Central memory CD8-positive, alpha-beta T cell (primary cell): ENCODE data around the gene TARS3.
A peak's percentile ranks its signal among the peaks of the same experiment; 100 is the strongest.
"Not testable (repeated sequence)": the region's sequence is repeated elsewhere in the genome, so short reads cannot be mapped to it uniquely, and the experiment has no call there.

Source experiments
- ATAC-seq: fragments of 150-1000 bp; cut with Tn5 transposase; replicated peaks from 2 replicates; pipeline ENCODE4 v1.10.0; 2022; ENCODE audit warnings: mild to moderate bottlenecking, moderate FRiP score, moderate number of reproducible peaks; ENCODE audit not compliant: poor library complexity, severe bottlenecking; ENCODE audit errors: extremely low read depth
- DNase-seq, 2 donors: peaks; one replicate each; pipeline ENCODE4 v3.0.0; 2021; ENCODE audit warnings: low spot score in 2 of 2
- H3K27ac Mint-ChIP-seq: one replicate; pipeline ENCODE4 v1.8.0; 2022; ENCODE audit warnings: low read depth, mild to moderate bottlenecking, moderate library complexity, mixed read lengths
- H3K27me3 Mint-ChIP-seq: one replicate; pipeline ENCODE4 v1.8.0; 2022; ENCODE audit warnings: mixed read lengths
- H3K36me3 Mint-ChIP-seq: one replicate; pipeline ENCODE4 v1.8.0; 2022; ENCODE audit warnings: mild to moderate bottlenecking, moderate library complexity, mixed read lengths; ENCODE audit not compliant: insufficient read depth
- H3K4me1 Mint-ChIP-seq: one replicate; pipeline ENCODE4 v1.8.0; 2022; ENCODE audit warnings: mixed read lengths
- H3K4me3 Mint-ChIP-seq: one replicate; pipeline ENCODE4 v1.8.0; 2022; ENCODE audit warnings: mild to moderate bottlenecking, moderate library complexity, mixed read lengths
- H3K9me3 Mint-ChIP-seq: one replicate; pipeline ENCODE4 v1.8.0; 2022; ENCODE audit warnings: mixed read lengths

TARS3 gene

DNA sequence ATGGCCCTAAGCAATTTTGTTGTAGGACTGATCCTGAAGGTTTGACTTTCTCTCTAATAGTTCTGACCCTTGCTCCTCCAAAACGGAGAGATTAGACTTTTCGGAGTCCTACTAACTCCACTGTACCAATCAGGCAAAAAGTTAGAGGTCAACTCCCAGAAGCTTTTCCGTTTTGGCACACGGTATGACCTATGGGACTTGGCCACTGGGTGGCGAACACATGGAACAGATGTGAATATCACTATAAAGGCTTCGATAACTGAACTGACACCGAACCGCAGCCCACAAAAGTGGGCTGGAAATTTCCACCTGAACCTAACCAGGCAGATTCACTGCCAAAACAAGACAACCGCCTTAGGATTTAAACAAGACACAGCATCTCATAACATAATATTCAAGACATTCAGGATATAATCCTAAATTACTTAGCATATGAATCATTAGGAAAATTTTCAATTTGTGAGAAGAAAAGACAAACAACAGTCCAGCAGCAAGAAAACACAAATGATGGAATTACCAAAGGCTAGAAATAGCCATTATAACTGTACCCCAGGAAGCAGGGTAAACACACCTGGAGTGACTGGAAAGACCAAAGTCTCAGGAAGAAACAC is 59.9 kb downstream of the TARS3 start:
- Mint-ChIP-seq H3K9me3 (no peaks in the 10 kb centered on the region), H3K4me3 (no peak overlapping the region), H3K27me3 (no peaks in the 10 kb centered on the region), H3K27ac (no peak overlapping the region), H3K4me1 (no peaks in the 10 kb centered on the region), H3K36me3 (peaks cover 18% of the 10 kb centered on the region)
- no peak for DNase-seq
- ATAC-seq: no peak

DNA sequence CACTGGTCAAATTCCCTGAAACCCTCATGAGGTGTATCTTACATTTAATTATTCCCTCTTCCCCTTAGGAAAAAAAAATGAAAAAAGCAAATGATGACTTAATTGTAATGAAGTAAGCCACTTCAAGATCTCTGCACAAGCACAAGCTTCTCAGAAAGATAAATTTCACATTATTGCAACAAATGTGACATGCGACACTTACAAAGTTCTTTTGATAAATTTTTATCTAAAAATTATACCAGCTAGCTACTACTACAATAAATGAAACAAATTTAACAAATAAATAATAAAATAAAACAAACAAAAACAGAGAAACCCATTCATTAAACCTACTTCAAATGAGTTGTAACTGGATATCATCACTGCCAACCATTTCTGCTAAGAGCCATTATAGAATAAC is 62.1 kb downstream of the TARS3 start:
- Mint-ChIP-seq H3K27me3 (no peaks in the 10 kb centered on the region), H3K4me1 (no peaks in the 10 kb centered on the region), H3K36me3 (peaks cover 16% of the 10 kb centered on the region), H3K9me3 (no peaks in the 10 kb centered on the region), H3K27ac (no peak overlapping the region), H3K4me3 (no peak overlapping the region)
- DNase-seq (no peak), ATAC-seq (no peak)

DNA sequence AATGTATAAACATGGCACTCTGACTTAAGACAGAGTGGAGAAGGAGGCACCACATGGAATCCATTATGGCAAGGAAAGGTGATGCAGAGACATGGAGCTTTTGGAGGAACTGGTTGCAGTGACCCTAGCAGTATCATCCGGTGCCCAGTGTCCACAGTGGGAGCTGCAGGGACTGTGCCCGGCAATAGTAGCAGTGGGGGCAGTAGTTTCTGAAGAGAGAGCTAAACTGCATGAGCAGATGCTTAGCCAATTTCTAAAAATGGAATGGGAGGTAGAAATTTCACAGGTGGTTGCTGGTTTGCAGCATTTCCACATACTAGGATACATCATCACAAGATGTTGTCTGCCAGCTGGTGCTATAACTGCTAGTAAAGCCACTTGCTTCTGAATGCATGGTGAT is 64.3 kb downstream of the TARS3 start:
- Mint-ChIP-seq H3K36me3 (peaks cover 16% of the 10 kb centered on the region), H3K4me1 (no peaks in the 10 kb centered on the region), H3K27ac (no peak overlapping the region), H3K27me3 (no peaks in the 10 kb centered on the region), H3K9me3 (no peaks in the 10 kb centered on the region), H3K4me3 (no peak overlapping the region)
- DNase-seq: no peak
- ATAC-seq: no peak

DNA sequence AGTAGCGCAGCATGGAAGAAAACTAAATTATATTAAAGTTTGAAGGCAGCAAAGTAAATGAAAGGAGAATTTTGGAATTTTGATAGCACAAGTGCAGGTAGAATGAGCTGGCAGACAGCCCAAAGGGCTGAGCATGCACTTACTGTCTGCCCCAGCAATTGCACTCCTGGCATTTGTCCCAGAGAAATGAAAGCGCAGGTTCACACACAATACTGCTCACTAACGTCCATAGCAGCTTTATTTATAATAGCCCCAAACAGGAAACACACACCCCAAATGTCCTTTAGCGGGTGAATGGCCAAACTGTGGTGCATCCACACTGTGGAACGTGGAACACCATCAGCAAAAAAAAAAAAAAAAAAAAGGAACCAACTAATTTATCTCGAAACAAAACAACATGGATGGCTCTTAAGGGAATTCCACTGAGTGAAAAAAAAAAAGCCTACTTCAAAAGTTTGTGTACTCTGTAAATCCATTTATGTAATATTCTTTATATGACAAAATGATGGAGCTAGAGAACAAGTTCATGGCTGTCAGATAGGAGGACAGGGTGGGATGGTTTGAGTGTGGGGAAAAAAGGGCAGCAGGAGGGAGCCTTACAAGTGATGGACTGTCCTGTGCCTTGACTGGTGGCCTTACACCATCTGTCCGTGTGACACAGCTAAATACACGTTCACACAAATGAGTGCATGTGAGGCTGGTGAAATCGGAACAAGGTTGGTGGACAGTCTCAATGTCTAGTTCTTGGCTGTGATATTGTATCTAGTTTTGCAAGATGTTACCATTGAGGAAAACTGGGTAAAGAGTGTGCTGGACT is 66.1 kb downstream of the TARS3 start:
- no peak for ATAC-seq
- H3K4me1 Mint-ChIP-seq: no peaks in the 10 kb centered on the region
- no peaks in the 10 kb centered on the region for H3K27me3 Mint-ChIP-seq
- peaks cover 13% of the 10 kb centered on the region for H3K36me3 Mint-ChIP-seq
- H3K9me3 Mint-ChIP-seq: no peaks in the 10 kb centered on the region
- no peak for DNase-seq
- H3K27ac Mint-ChIP-seq: no peak overlapping the region
- no peak overlapping the region for H3K4me3 Mint-ChIP-seq

DNA sequence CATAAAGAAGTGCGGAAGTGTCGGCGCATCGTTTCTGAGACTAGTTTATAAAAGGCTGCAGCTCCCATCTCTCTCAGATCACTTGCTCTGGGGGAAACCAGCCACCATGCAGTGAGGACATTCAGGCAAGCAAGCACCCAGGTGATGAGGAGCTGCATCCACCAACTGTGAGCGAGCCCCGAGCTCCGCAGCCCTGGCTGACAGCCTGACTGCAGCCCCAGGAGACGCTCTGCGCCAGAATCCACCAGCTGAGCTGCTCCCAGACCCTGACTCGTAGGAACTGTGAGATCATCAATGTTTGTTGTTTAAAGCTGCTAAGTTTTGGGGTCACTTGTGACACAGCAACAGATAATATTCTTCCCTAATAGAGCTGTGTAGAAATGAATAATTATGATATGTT is 67.1 kb downstream of the TARS3 start:
- no peaks in the 10 kb centered on the region for H3K27me3 Mint-ChIP-seq
- no peak for DNase-seq
- no peaks in the 10 kb centered on the region for H3K9me3 Mint-ChIP-seq
- peaks cover 15% of the 10 kb centered on the region for H3K36me3 Mint-ChIP-seq
- ATAC-seq: no peak
- H3K4me1 Mint-ChIP-seq: no peaks in the 10 kb centered on the region
- H3K4me3 Mint-ChIP-seq: no peak overlapping the region
- no peak overlapping the region for H3K27ac Mint-ChIP-seq

DNA sequence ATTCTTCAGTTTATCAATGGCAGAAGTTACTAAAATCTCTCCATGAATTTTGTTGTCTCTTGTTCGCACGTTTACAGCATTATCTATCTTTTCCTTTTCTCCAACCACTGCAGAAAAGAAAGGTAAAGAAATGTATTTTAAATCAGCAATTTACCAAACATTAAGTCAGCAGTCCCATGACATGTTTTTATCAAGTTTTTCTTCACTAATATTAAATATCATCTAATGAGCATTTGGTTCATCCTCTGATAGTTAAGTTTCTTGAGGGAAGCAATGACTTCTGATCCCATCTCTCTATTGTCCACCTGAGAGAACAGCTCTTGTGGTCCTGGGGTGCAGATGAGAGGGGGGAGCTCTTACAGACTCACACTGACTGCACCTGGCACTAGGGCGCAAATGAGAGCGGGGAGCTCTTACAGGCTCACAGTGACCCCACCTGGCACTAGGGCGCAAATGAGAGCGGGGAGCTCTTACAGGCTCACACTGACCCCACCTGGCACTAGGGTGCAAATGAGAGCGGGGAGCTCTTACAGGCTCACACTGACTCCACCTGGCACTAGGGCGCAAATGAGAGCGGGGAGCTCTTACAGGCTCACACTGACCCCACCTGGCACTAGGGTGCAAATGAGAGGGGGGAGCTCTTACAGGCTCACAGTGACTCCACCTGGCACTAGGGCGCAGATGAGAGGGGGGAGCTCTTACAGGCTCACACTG is 69.5 kb downstream of the TARS3 start:
- H3K9me3 Mint-ChIP-seq, ATAC-seq, H3K27ac Mint-ChIP-seq, H3K27me3 Mint-ChIP-seq, DNase-seq: not testable (repeated sequence)
- Mint-ChIP-seq H3K4me3 (peak overlapping the region; percentile 27), H3K4me1 (peaks cover 14% of the 10 kb centered on the region), H3K36me3 (peaks cover 23% of the 10 kb centered on the region)

DNA sequence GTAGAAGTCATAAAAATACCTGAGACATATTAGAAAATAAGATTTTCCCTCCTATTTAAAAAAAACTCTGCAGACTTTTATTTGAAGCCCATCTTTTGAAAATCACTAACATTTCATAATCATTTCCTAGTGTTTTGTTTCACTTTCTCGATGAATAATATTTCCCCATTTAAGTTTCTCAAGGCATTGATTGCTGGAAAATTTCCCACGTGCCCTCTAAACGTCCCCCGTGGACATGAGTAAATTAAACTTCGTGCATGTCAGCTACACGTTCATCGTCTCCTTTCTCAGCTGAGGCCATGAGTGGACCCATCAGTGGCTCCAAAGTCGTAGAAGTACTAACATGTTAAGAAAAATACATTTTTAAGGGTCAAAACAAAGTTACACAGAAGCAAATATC is 70.1 kb downstream of the TARS3 start:
- DNase-seq (no peak), ATAC-seq (no peak)
- no peaks in the 10 kb centered on the region for H3K27me3 Mint-ChIP-seq
- peak overlapping the region; percentile 27 for H3K4me3 Mint-ChIP-seq
- no peak overlapping the region for H3K27ac Mint-ChIP-seq
- H3K36me3 Mint-ChIP-seq: peaks cover 24% of the 10 kb centered on the region
- peaks cover 20% of the 10 kb centered on the region for H3K4me1 Mint-ChIP-seq
- no peaks in the 10 kb centered on the region for H3K9me3 Mint-ChIP-seq

DNA sequence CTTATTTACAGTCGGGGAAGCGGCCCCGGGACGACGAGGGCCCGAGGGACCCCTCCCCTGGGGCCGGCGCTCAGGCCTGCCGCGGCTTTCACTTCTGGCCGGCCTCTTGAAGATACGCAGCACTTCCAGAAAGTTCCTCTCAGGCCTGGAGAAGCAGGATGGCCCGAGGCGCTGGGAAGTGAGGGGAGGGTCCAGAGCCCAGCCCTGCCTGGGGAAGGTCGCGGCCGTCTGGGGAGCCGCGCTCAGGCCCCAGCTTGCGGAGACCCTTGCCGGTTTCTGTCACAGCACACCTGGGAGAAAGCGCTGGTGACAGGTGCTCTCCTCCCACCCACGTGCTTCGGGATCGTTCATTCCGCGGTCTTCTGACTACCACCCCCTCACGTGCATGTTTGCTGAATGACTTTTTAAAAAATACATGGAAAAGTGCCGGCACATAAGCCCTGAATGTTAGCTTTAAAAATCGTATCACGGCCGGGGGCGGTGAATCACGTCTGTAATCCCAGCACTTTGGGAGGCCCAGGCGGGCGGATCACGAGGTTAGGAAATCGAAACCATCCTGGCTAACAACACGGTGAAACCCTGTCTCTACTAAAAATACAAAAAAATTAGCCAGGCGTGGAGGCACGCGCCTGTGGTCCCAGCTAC is 71.4 kb downstream of the TARS3 start:
- no peaks in the 10 kb centered on the region for H3K9me3 Mint-ChIP-seq
- DNase-seq (no peak), ATAC-seq (no peak)
- H3K36me3 Mint-ChIP-seq: peaks cover 35% of the 10 kb centered on the region
- H3K27ac Mint-ChIP-seq: peak overlapping the region; percentile 96
- no peaks in the 10 kb centered on the region for H3K27me3 Mint-ChIP-seq
- H3K4me1 Mint-ChIP-seq: peaks cover 21% of the 10 kb centered on the region
- H3K4me3 Mint-ChIP-seq: peak overlapping the region; percentile 77

DNA sequence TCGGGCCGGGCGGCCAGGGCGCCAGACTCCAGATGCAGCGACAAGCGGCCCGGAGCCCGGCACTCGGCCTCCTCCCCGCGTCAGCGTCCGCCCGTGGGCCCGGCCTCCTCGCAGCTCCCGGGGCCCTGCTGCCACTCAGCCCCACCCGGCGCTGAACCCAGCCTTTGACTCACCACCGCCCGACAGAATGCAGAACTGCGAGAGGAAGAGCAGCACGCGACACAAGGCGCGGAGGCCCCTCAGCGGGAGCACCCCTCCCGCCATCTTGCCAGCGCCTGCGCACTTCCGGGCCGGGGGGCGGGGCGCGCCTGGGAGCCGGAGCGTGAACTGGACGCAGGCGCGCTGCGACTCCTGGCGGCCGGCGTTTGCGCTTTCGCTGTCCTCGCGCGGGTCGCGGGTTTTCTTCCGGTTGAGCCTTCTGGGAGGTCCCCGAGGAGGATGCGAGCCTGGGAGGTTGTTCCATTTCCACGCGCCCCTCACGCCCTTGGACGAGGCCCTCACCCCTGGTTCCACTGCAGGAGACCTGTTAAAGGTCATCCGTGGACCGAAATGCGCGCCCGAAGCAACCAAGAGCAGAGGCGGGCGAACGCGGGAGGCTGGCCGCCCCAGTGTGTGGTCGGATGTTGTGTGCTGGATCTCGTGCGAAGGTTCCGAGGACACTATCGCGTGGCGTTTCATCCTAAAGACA is 72.0 kb downstream of the TARS3 start, which contains the start of gene TM2D3:
TSS of gene TM2D3 (minus strand) at position 284 of the 688 bp plus-strand sequence. CDS start at position 264, 20 bp downstream.
- Mint-ChIP-seq H3K27ac (peak within 1 kb of the TSS; percentile 96), H3K4me1 (peaks cover 21% of the 10 kb centered on the region), H3K9me3 (no peaks in the 10 kb centered on the region), H3K4me3 (peak within 1 kb of the TSS; percentile 77), H3K36me3 (peaks cover 40% of the 10 kb centered on the region), H3K27me3 (no peaks in the 10 kb centered on the region)
- peak; percentile 90 to 93 for DNase-seq
- peak; percentile 94 for ATAC-seq

DNA sequence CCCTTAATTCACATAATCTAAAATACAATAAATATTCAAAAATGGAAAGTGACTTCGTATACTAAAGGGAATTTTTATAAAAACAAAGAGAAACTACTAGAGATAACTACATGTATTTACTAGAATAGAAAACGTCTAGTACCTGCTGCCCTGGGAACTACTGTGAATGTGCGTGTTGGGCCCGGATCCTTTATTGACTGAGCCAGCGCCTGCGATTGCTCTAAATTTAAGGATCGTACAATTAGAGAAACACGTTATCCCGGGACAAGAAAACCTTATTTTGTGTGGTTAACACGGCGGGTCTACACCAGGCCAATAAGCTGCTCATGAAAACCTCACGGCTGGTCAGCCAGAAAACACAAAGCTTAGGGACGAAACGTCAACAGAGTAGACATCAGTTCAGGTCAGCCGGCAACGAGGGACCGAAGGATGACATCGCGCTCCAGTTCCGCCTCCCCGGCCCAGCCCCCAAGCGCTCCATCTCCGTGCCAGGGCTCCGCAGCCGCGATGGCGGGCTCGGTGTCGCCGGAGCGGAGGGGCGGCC is 72.6 kb downstream of the TARS3 start:
- Mint-ChIP-seq H3K4me3 (peak overlapping the region; percentile 77), H3K4me1 (peaks cover 21% of the 10 kb centered on the region), H3K27ac (peak overlapping the region; percentile 96), H3K36me3 (peaks cover 46% of the 10 kb centered on the region), H3K9me3 (no peaks in the 10 kb centered on the region), H3K27me3 (no peaks in the 10 kb centered on the region)
- ATAC-seq (peak; percentile 47), DNase-seq (no peak)

DNA sequence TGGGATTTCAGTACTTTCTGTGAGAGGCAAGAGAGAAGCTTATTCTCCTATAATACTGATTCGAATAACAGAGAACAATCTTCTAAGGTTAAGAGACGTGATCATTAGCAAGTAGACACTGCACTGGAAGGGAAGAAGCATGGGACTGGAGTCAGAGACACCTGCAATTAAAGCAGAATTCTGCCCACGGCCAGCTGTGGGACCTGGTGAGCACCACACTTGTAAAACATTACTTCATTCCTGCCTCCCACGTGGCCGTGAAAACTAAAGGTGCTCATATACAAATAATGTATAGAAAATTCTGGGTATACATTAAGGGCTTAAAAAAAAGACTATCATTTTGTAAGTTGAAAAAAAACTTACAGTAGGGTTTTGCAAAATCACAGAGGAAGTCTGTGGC is 74.1 kb downstream of the TARS3 start:
- H3K9me3 Mint-ChIP-seq: no peaks in the 10 kb centered on the region
- peak overlapping the region; percentile 77 for H3K4me3 Mint-ChIP-seq
- H3K4me1 Mint-ChIP-seq: peaks cover 21% of the 10 kb centered on the region
- ATAC-seq: no peak
- peak overlapping the region; percentile 29 for H3K27ac Mint-ChIP-seq
- H3K36me3 Mint-ChIP-seq: peaks cover 57% of the 10 kb centered on the region
- H3K27me3 Mint-ChIP-seq: no peaks in the 10 kb centered on the region
- no peak for DNase-seq

DNA sequence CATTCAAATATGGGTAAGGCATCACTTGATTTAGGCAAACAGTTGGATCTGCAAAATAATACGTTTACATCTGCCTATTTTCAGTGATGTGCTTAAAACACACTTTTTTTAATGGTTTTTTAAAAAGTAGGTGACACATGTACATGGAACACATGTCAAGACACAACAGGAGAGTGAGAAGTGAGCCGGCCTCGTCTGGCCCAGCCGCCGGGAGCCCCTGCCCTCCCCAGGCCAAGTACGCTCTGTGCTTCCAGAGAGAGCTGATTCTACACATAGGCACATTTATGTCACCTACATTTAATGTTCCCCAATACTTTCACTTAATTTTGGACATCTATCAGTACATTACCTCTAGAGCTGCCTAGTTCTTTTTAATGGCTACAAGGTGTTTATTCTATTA is 75.9 kb downstream of the TARS3 start:
- H3K4me3 Mint-ChIP-seq: no peak overlapping the region
- no peak for DNase-seq

More for the DNA sequence above, 75.9 kb downstream of the TARS3 start:
- no peak for ATAC-seq
- Mint-ChIP-seq H3K27me3 (no peaks in the 10 kb centered on the region), H3K9me3 (no peaks in the 10 kb centered on the region), H3K27ac (no peak overlapping the region), H3K4me1 (peaks cover 26% of the 10 kb centered on the region), H3K36me3 (peaks cover 70% of the 10 kb centered on the region)
